ENCODE measurements around the gene AXDND1.
"Not testable (repeated sequence)": the region's sequence is repeated elsewhere in the genome, so short reads cannot be mapped to it uniquely, and the experiment has no call there.

Gene AXDND1

DNA sequence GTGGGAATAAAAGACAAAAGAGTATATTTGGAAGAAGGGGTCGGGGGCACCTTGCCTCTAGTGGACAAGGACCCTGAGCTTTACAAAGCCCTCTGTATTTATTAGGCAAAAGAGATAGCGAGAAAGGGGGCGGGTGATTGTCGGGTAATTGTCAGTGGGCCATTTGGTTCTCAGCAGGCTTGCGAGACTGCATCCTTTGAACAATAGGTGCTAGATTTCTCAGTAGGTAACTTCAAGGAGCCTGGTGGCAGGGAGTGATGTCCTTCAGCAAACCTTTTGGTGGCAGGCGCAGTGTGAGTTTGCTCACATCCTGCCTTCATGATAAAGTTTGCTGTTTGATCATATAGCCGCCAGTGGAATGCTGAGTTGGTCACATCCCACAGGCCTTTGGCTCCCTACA lies 71.4 kb downstream of the AXDND1 start:
- H3K4me3 ChIP-seq (ENCODE audit: control insufficient read depth, low read depth, low read length), result no peak overlapping the region
- no peak for DNase-seq (ENCODE audit: low read depth)
- no peak for TF ChIP-seq CTCF (IDR thresholded peaks at IDR 0.05; ENCODE audit: control insufficient read depth, insufficient read depth, low read depth, low read length, missing control alignments)

DNA sequence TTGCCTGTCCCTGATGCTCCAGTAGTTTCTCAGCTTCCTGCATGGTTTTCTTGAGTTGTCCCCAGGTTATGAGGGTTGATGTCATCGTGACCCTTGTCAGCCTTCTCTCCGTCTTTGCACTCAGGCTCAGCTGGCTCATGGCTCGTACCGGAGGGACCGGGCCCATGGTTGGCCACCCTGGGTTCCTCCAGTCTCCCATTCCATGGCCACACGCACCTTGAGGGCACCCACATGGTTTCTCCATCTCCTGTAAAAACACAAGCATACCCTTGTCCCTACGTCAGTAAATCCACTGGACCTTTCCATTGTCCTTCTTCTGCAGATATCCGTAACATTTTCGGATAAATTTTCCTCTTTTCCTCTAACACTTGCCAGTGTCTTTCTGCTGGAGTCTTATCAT lies 73.9 kb downstream of the AXDND1 start:
- not testable (repeated sequence) for DNase-seq (ENCODE audit: low read depth); H3K4me3 ChIP-seq (ENCODE audit: control insufficient read depth, low read depth, low read length)

- DNase-seq (ENCODE audit: low read depth); H3K4me3 ChIP-seq (ENCODE audit: control insufficient read depth, low read depth, low read length): not testable (repeated sequence)
Observed at GRCh38 chr1:179440301-179440700, 74.5 kb downstream of the AXDND1 start.

GRCh38 chr1:179440971-179441370 lies 75.2 kb downstream of the AXDND1 start:
- DNase-seq (ENCODE audit: low read depth), result no peak
- H3K4me3 ChIP-seq (ENCODE audit: control insufficient read depth, low read depth, low read length), result no peak overlapping the region
- no peak for TF ChIP-seq CTCF (IDR thresholded peaks at IDR 0.05; ENCODE audit: control insufficient read depth, insufficient read depth, low read depth, low read length, missing control alignments)

DNA sequence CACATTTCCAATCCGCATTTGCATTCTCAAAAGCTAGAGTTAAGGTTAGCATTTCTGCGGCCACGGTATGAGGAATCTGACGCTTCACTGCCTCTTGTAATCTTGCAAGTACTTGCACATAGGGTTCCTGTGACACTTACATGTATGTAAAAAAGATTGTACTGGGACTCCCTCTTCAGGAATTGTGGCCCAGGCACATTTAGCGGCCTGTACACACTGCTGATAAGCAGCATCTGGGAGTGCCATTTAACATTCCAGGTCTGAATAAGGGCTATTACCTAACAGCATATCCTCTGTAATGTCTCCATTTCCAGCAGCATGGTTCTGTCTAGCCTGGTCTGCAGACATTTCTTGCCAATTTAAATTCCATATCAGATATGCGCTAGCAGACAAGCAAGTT lies 75.7 kb downstream of the AXDND1 start:
- TF ChIP-seq CTCF (IDR thresholded peaks at IDR 0.05; ENCODE audit: control insufficient read depth, insufficient read depth, low read depth, low read length, missing control alignments), result no peak
- DNase-seq (ENCODE audit: low read depth), result no peak
- H3K4me3 ChIP-seq (ENCODE audit: control insufficient read depth, low read depth, low read length), result no peak overlapping the region

DNA sequence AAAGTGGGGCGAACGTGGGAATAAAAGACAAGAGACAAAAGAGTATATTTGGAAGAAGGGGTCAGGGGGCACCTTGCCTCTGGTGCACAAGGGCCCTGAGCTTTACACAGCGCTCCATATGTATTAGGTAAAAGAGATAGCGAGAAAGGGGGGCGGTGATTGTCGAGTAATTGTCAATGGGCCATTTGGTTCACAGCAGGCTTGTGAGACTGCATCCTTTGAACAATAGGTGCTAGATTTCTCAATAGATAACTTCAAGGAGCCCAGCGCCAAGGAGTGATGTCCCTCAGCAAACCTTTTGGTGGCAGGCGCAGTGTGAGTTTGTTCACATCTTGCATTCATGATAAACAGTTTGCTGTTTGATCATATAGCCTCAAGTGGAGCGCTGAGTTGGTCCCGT lies 77.1 kb downstream of the AXDND1 start:
- not testable (repeated sequence) for H3K4me3 ChIP-seq (ENCODE audit: control insufficient read depth, low read depth, low read length)

DNA sequence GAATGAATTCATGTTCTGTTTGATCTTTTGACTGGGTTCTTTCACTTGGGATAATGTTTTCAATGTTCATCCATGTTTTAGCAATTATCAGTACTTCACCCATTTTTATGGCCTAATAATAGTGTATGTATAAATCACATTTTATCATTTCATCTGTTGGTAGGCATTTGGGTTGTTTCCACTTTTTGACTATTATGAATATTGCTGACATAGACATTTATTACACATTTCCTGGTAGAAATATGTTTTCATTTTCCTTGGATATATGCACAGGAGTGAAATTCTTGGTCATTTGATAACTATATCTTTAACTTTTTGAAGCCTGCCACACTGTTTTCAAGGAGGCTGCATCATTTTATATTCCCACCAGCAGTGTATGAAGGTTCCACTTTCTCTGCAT lies 79.8 kb downstream of the AXDND1 start:
- no peak overlapping the region for H3K4me3 ChIP-seq (ENCODE audit: control insufficient read depth, low read depth, low read length)
- no peak for TF ChIP-seq CTCF (IDR thresholded peaks at IDR 0.05; ENCODE audit: control insufficient read depth, insufficient read depth, low read depth, low read length, missing control alignments)
- DNase-seq (ENCODE audit: low read depth), result no peak

More for the DNA sequence above, 77.1 kb downstream of the AXDND1 start:
- DNase-seq (ENCODE audit: low read depth), result not testable (repeated sequence)

DNA sequence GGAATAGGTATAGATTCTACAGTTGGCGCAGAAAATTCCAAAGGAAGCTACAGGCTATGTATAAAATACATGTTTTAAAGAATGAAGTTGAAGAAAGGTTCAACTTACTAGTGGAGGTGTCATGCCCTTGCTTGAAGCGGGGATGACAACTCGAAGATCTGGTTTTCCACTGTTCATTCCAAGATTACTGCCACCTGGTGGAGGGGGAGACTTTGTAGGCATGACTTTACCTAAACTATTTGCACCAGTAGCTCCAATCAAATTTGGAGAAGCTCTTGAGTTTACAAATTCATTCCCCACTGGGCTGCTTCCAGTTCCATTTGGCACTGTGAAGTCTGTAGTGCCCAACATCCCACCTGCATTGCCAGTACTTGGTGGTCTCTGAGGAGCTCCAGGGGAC lies 81.7 kb downstream of the AXDND1 start:
- no peak overlapping the region for H3K4me3 ChIP-seq (ENCODE audit: control insufficient read depth, low read depth, low read length)
- no peak for DNase-seq (ENCODE audit: low read depth)

More for the DNA sequence above, 81.7 kb downstream of the AXDND1 start:
- peak; percentile 31 for TF ChIP-seq CTCF (IDR thresholded peaks at IDR 0.05; ENCODE audit: control insufficient read depth, insufficient read depth, low read depth, low read length, missing control alignments)
